ENCODE measurements around the gene PPP1R9A.
"Not testable (repeated sequence)": the region's sequence is repeated elsewhere in the genome, so short reads cannot be mapped to it uniquely, and the experiment has no call there.

Gene PPP1R9A

DNA sequence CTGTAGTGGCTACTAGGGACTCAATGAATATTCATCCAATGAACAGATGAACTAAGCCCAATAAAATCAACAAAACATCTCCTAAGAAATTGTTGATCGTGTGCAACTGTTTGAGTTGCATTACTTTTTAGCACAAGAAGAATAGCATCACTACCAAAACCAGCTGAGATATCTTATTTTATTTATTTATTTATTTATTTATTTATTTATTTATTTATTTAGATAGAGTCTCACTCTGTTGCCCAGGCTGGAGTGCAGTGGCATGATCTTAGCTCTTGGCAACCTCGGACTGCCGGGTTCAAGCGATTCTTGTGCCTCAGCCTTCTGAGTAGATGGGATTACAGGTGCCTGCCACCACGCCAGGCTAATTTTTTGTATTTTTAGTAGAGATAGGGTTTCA lies 92.2 kb downstream of the PPP1R9A start:
- DNase-seq (ENCODE audit: low spot score in 2 of 2); H3K9me3 Mint-ChIP-seq; H3K4me1 Mint-ChIP-seq; H3K36me3 Mint-ChIP-seq (ENCODE audit: insufficient read depth); H3K27me3 Mint-ChIP-seq; ATAC-seq (replicated peaks; ENCODE audit: extremely low read depth, poor library complexity, severe bottlenecking); H3K27ac Mint-ChIP-seq (ENCODE audit: low read depth); H3K4me3 Mint-ChIP-seq: not testable (repeated sequence)

DNA sequence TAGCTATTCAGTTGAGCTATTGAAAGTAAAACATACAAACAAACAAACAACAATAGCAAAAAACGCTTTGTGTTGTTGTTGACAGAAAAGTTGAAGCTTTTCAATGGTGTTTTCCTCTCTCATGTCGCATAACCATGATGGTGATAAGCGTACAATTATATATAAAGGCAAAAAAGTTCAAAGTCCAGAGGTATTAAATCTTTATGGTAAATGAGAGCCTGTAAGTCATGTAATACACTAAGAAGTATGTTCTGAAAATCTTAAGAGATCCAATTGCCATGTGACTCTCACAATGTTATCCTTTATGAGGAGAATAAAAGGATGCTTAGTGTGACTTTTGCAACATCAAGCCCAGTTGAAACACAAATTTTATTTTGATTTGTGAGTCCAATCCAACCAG lies 93.9 kb downstream of the PPP1R9A start:
- no peaks in the 10 kb centered on the region for H3K27me3 Mint-ChIP-seq
- no peaks in the 10 kb centered on the region for H3K36me3 Mint-ChIP-seq (ENCODE audit: insufficient read depth)
- no peak overlapping the region for H3K4me3 Mint-ChIP-seq
- no peak for DNase-seq (ENCODE audit: low spot score in 2 of 2)
- H3K9me3 Mint-ChIP-seq = no peaks in the 10 kb centered on the region
- ATAC-seq (replicated peaks; ENCODE audit: extremely low read depth, poor library complexity, severe bottlenecking) = no peak
- no peak overlapping the region for H3K27ac Mint-ChIP-seq (ENCODE audit: low read depth)
- H3K4me1 Mint-ChIP-seq = no peaks in the 10 kb centered on the region

DNA sequence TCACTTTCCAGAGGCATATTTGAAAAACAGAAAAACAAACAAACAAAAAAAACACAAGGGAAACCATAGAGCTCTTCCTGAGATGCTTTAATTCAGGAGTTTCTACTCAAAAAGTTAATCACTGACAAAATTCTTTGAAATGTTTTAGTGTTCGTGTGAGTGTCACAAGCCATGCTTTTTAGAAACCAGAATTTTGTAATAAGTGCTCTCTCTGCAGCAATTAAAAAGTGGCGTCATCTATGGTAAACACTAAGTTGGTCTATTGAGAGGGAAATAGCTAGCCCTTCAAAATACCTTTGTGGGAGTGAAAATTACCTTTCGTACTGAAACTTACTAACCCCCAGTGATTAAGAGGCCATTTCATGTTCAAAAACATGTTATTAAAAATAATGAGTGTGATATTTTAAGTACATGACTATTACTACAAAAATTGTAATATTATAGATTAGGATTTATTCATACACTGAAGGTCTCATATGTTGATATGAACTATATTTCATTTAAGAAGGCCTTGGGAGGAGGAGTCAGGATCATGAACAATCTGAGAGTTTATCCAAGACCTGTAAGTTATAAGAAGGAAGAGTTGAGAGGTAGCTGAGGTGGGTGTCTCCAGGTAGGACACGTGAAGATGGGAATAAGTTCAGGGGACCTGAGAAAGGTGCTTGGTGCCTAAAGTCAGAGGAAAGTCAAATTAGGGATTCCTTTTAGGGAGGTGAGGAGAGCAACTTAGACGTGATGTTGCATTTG lies 94.6 kb downstream of the PPP1R9A start:
- no peak overlapping the region for H3K27ac Mint-ChIP-seq (ENCODE audit: low read depth)
- H3K36me3 Mint-ChIP-seq (ENCODE audit: insufficient read depth) = no peaks in the 10 kb centered on the region
- H3K27me3 Mint-ChIP-seq = no peaks in the 10 kb centered on the region
- no peak overlapping the region for H3K4me3 Mint-ChIP-seq
- no peaks in the 10 kb centered on the region for H3K4me1 Mint-ChIP-seq
- ATAC-seq (replicated peaks; ENCODE audit: extremely low read depth, poor library complexity, severe bottlenecking) = no peak
- no peaks in the 10 kb centered on the region for H3K9me3 Mint-ChIP-seq
- no peak for DNase-seq (ENCODE audit: low spot score in 2 of 2)

DNA sequence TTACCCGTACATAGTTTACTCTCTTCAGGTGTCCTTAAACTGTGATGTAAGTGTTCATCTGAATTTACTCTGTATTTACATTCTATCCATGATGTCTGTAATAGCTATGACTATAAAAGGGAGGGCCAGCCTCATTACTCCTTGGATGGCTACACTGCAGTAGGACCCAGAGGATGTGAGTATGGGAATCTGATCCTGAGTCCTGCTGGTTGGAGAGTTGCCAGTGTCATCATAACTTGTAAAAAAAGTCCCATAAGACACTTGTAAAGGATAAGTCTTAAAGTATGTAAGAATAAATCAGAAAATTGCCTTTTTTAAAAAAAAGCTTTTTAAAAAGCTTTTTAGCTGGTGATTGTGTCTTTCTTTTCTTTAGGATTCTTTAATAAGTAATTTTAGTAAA lies 95.4 kb downstream of the PPP1R9A start:
- no peak overlapping the region for H3K4me3 Mint-ChIP-seq
- no peaks in the 10 kb centered on the region for H3K36me3 Mint-ChIP-seq (ENCODE audit: insufficient read depth)
- DNase-seq (ENCODE audit: low spot score in 2 of 2) = no peak

DNA sequence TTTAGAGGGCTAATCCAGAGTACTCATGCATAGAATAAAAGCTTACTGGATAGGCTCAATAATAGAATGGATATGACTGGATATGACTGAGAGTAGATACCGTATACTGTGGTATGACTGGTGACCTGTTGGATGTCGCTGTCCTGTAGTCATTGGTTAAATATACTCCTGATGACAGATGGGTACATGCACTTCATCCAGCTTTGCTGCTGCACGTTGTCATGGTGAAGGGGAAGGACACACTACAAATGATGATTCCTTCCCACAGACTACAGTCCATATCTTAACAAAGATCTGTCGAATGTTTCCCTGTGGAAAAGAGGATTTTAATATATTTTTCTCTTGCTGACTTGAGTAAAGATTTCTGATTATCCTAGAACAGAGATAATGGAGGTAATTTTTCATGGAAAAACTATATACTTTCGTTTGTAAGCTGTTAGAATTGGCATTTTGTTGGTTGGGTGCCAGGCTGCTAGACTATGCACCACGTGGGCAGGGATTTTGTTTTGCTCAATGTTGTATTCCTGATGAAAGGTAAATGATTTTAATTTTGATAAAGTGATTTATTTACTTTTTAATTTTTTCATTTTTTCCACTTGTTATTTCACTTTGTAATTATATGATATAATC lies 97.3 kb downstream of the PPP1R9A start:
- no peak overlapping the region for H3K27ac Mint-ChIP-seq (ENCODE audit: low read depth)

More for the DNA sequence above, 95.4 kb downstream of the PPP1R9A start:
- Mint-ChIP-seq H3K9me3 (no peaks in the 10 kb centered on the region), H3K4me1 (no peaks in the 10 kb centered on the region), H3K27ac (ENCODE audit: low read depth) (no peak overlapping the region), H3K27me3 (no peaks in the 10 kb centered on the region)
- ATAC-seq (replicated peaks; ENCODE audit: extremely low read depth, poor library complexity, severe bottlenecking) = no peak

DNA sequence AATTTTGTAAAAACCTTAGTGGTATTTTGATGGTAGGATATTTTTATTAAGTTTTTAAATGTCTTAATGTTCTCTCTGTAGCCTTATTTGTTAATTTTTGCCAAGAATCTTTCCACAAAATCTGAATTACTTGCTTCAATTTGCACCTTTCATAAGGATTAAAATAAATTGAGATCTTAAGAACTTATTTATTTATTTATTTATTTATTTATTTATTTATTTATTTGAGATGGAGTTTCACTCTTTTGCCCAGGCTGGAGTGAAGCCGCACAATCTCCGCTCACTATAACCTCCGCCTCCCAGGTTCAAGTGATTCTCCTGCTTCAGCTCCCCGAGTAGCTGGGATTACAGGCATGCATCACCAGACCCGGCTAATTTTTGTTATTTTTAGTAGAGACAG lies 98.6 kb downstream of the PPP1R9A start:
- no peak overlapping the region for H3K27ac Mint-ChIP-seq (ENCODE audit: low read depth)
- no peak overlapping the region for H3K4me3 Mint-ChIP-seq
- peaks cover 2% of the 10 kb centered on the region for H3K36me3 Mint-ChIP-seq (ENCODE audit: insufficient read depth)
- no peaks in the 10 kb centered on the region for H3K27me3 Mint-ChIP-seq
- H3K4me1 Mint-ChIP-seq = no peaks in the 10 kb centered on the region
- ATAC-seq (replicated peaks; ENCODE audit: extremely low read depth, poor library complexity, severe bottlenecking) (no peak), DNase-seq (ENCODE audit: low spot score in 2 of 2) (no peak)
- no peaks in the 10 kb centered on the region for H3K9me3 Mint-ChIP-seq

More for the DNA sequence above, 97.3 kb downstream of the PPP1R9A start:
- Mint-ChIP-seq H3K4me1 (no peaks in the 10 kb centered on the region), H3K27me3 (no peaks in the 10 kb centered on the region), H3K9me3 (no peaks in the 10 kb centered on the region), H3K36me3 (ENCODE audit: insufficient read depth) (peaks cover 2% of the 10 kb centered on the region), H3K4me3 (no peak overlapping the region)
- no peak for DNase-seq (ENCODE audit: low spot score in 2 of 2)
- no peak for ATAC-seq (replicated peaks; ENCODE audit: extremely low read depth, poor library complexity, severe bottlenecking)

DNA sequence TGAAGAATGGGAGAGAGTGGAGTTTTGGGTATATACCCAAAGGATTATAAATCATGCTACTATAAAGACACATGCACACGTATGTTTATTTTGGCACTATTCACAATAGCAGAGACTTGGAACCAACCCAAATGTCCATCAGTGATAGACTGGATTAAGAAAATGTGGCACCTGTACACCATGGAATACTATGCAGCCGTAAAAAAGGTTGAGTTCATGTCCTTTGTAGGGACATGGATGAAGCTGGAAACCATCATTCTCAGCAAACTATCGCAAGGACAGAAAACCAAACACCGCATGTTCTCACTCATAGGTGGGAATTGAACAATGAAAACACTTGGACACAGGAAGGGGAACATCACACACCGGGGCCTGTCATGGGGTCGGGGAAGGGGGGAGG lies 101.4 kb downstream of the PPP1R9A start:
- H3K36me3 Mint-ChIP-seq (ENCODE audit: insufficient read depth); H3K9me3 Mint-ChIP-seq; ATAC-seq (replicated peaks; ENCODE audit: extremely low read depth, poor library complexity, severe bottlenecking); H3K4me1 Mint-ChIP-seq; H3K27me3 Mint-ChIP-seq; DNase-seq (ENCODE audit: low spot score in 2 of 2); H3K4me3 Mint-ChIP-seq; H3K27ac Mint-ChIP-seq (ENCODE audit: low read depth): not testable (repeated sequence)

DNA sequence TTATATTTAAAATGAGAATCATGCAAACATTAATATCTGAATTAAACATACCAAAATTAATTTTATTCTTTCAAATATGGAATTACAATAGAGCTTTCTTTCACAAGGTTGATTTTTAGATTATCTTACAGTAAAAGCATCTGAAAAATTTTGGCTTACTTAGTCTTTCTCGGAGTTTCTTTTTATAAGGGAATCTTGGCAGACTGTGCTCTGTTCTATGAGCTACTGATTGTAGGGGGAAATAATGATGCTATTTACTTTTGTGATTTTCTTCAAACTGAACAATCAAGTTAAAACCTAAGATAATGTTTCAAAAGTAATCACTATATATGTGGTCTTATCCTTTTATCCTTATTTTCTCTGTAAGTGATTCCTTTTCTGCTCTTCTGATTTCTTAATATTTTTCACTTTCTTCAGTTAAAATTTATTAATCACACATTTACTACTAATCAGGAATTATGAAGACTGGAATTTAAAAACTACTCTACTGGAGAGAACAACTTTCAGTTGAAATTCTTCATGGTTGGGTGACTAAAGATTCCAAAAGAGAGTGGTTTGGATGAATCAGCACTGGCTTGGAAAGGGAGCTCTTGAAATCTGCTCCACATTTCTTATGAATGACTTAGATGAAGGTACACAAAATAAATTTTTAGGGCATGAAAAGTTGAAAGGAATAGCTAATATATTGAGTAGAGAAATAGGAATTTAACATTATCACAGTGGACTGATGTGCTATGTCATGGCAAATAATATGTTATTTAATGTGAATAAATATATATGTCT lies 103.9 kb downstream of the PPP1R9A start:
- Mint-ChIP-seq H3K9me3 (peaks cover 5% of the 10 kb centered on the region), H3K27me3 (no peaks in the 10 kb centered on the region), H3K4me1 (no peaks in the 10 kb centered on the region), H3K4me3 (no peak overlapping the region), H3K36me3 (ENCODE audit: insufficient read depth) (peaks cover 2% of the 10 kb centered on the region), H3K27ac (ENCODE audit: low read depth) (no peak overlapping the region)
- DNase-seq (ENCODE audit: low spot score in 2 of 2) = no peak
- ATAC-seq (replicated peaks; ENCODE audit: extremely low read depth, poor library complexity, severe bottlenecking) = no peak

DNA sequence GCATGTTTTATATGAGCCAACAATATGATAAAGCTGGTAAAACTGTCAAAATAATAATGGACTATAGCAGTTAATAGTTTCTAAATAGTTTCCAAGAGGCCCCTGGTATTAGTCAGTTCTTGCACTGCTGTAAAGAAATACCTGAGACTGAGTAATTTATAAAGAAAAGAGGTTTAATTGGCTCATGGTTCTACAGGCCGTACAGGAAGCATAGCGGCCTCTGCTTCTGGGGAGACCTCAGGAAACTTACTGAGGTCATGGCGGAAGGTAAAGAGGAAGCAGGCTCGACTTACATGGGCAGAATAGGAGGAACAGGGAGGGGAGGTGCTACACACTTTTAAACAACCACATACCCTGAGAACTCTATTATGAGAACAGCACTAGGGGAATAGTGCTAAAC lies 104.6 kb downstream of the PPP1R9A start:
- H3K4me3 Mint-ChIP-seq = no peak overlapping the region
- H3K9me3 Mint-ChIP-seq = peaks cover 5% of the 10 kb centered on the region
- peaks cover 2% of the 10 kb centered on the region for H3K36me3 Mint-ChIP-seq (ENCODE audit: insufficient read depth)
- no peak for ATAC-seq (replicated peaks; ENCODE audit: extremely low read depth, poor library complexity, severe bottlenecking)
- H3K27ac Mint-ChIP-seq (ENCODE audit: low read depth) = no peak overlapping the region
- no peak for DNase-seq (ENCODE audit: low spot score in 2 of 2)
- H3K4me1 Mint-ChIP-seq = no peaks in the 10 kb centered on the region
- H3K27me3 Mint-ChIP-seq = no peaks in the 10 kb centered on the region

DNA sequence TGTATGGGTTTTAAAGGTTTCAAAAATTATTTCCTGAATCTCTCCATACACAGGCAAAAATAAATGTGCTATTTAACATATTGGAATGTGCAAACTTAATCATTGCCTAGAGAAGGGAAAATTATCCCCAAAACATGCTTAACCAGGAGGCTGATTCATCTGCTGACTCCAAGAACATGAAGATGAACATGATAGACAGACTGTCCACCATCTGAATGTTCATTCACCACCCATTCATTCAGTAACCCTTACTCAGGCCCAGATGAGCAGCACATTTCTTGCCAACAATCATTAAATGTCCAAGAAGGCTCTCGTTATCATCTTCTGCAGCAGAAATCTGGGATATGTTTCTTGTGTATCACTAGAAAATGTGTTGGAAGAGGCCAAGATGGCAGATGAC lies 110.6 kb downstream of the PPP1R9A start:
- no peaks in the 10 kb centered on the region for H3K27me3 Mint-ChIP-seq
- H3K27ac Mint-ChIP-seq (ENCODE audit: low read depth) = no peak overlapping the region
- ATAC-seq (replicated peaks; ENCODE audit: extremely low read depth, poor library complexity, severe bottlenecking) = no peak
- no peaks in the 10 kb centered on the region for H3K36me3 Mint-ChIP-seq (ENCODE audit: insufficient read depth)
- peaks cover 5% of the 10 kb centered on the region for H3K9me3 Mint-ChIP-seq
- DNase-seq (ENCODE audit: low spot score in 2 of 2) = no peak
- H3K4me1 Mint-ChIP-seq = no peaks in the 10 kb centered on the region
- H3K4me3 Mint-ChIP-seq = no peak overlapping the region

DNA sequence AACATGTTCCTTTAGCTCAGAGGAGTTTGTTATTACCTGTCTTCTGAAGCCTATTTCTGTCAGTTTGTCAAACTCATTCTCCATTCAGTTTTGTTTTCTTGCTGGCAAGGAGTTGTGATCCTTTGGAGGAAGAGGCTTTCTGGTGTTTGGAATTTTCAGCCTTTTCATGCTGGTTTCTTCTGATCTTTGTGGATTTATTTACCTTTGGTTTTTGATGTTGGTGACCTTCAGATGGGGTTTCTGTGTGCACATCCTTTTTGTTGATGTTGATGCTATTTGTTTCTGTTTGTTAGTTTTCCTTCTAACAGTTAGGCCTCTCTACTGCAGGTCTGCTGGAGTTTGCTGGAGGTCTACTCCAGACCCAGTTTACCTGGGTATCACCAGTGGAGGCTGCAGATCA lies 118.6 kb downstream of the PPP1R9A start:
- ATAC-seq (replicated peaks; ENCODE audit: extremely low read depth, poor library complexity, severe bottlenecking) (no peak), DNase-seq (ENCODE audit: low spot score in 2 of 2) (no peak)
- Mint-ChIP-seq H3K9me3 (peaks cover 11% of the 10 kb centered on the region), H3K27ac (ENCODE audit: low read depth) (no peak overlapping the region), H3K4me3 (no peak overlapping the region), H3K27me3 (no peaks in the 10 kb centered on the region), H3K4me1 (no peaks in the 10 kb centered on the region), H3K36me3 (ENCODE audit: insufficient read depth) (no peaks in the 10 kb centered on the region)

DNA sequence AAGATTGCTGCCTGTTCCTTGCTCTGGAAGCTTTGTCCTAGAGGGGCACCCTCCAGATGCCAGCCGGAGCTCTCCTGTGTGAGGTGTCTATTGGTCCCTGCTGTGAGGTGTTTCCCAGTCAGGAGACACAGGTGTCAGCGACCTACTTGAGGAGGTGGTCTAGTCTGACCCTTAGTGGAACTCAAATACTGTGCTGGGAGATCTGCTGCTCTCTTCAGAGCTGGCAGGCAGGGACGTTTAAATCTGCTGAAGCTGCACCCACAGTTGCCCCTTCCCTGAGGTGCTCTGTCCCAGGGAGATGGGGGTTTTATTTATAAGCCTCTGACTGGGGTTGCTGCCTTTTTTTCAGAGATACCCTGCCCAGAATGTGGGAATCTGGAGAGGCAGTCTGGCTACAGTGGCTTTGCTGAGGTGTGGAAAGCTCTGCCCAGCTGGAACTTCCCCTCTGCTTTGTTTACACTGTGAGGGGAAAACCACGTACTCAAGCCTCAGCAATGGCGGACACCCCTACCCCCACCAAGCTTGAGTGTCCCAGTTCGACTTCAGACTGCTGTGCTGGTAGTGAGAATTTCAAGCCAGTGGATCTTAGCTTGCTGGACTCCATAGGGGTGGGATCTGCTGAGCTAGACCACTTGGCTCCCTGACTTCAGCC lies 119.2 kb downstream of the PPP1R9A start:
- no peak overlapping the region for H3K27ac Mint-ChIP-seq (ENCODE audit: low read depth)
- ATAC-seq (replicated peaks; ENCODE audit: extremely low read depth, poor library complexity, severe bottlenecking) (no peak), DNase-seq (ENCODE audit: low spot score in 2 of 2) (no peak)
- H3K4me1 Mint-ChIP-seq = no peaks in the 10 kb centered on the region
- H3K36me3 Mint-ChIP-seq (ENCODE audit: insufficient read depth) = no peaks in the 10 kb centered on the region
- peaks cover 11% of the 10 kb centered on the region for H3K9me3 Mint-ChIP-seq
- H3K4me3 Mint-ChIP-seq = no peak overlapping the region
- H3K27me3 Mint-ChIP-seq = no peaks in the 10 kb centered on the region
